Epithelial cell of esophagus (primary cell): ENCODE measurements around the gene MAFF.
A peak's percentile ranks its signal among the peaks of the same experiment; 100 is the strongest.
"Not testable (repeated sequence)": the region's sequence is repeated elsewhere in the genome, so short reads cannot be mapped to it uniquely, and the experiment has no call there.

ENCODE experiments used
- DNase-seq: peaks from one replicate; pipeline ENCODE4 v3.0.0; 2010; ENCODE audit warnings: low read depth
- H3K4me3 ChIP-seq: 2 replicates; pipeline ENCODE4 v1.5.1; 2011; ENCODE audit warnings: mild to moderate bottlenecking, low read length, control low read depth
- CTCF ChIP-seq: IDR thresholded peaks from 2 replicates; pipeline ENCODE4 v1.5.1; 2011; ENCODE audit warnings: low read depth, mild to moderate bottlenecking, low read length, control low read depth, inconsistent platforms; ENCODE audit not compliant: insufficient read depth; ENCODE audit errors: missing control alignments

Gene MAFF

GRCh38 chr22:38172832-38173640 lies 28.8 kb upstream of the MAFF start:
- H3K4me3 ChIP-seq = no peak overlapping the region
- DNase-seq = peak; percentile 64
- TF ChIP-seq CTCF = no peak

- no peak for DNase-seq
- H3K4me3 ChIP-seq = no peak overlapping the region
- no peak for TF ChIP-seq CTCF
Observed at GRCh38 chr22:38173641-38173906, 28.2 kb upstream of the MAFF start.

- H3K4me3 ChIP-seq = no peak overlapping the region
- no peak for DNase-seq
- no peak for TF ChIP-seq CTCF
Observed at GRCh38 chr22:38174626-38175025, 27.2 kb upstream of the MAFF start.

- no peak for DNase-seq
- H3K4me3 ChIP-seq = no peak overlapping the region
- TF ChIP-seq CTCF = no peak
Observed at GRCh38 chr22:38175206-38176118, 26.3 kb upstream of the MAFF start.

- peak; percentile 69 for DNase-seq
- H3K4me3 ChIP-seq = no peak overlapping the region
Observed at GRCh38 chr22:38176170-38176741, 25.5 kb upstream of the MAFF start.

GRCh38 chr22:38177044-38177443 lies 24.8 kb upstream of the MAFF start:
- TF ChIP-seq CTCF = no peak
- DNase-seq = no peak
- H3K4me3 ChIP-seq = no peak overlapping the region

More at GRCh38 chr22:38176170-38176741, 25.5 kb upstream of the MAFF start:
- TF ChIP-seq CTCF = no peak

- H3K4me3 ChIP-seq, DNase-seq: not testable (repeated sequence)
Observed at GRCh38 chr22:38177571-38177925, 24.2 kb upstream of the MAFF start.
